Neural cell (in vitro differentiated cells): ENCODE data around the gene FRK. TPM values are rescaled to one million over a fixed set of nuclear protein-coding genes. Genes with fewer than 3 reads are reported as not detected.

ENCODE experiments used
- H2AFZ ChIP-seq: fragments of 200-600, 300-800 bp; sonication (generic), shearing (Covaris generic); 2 replicates; pipeline ENCODE4 v1.6.0; 2014; ENCODE audit warnings: low read depth, mild to moderate bottlenecking, antibody characterized with exemption, low read length, moderate library complexity
- H3F3A ChIP-seq: fragments of 200-600 bp; shearing (Covaris generic); 2 replicates; pipeline ENCODE4 v1.6.1; 2016; ENCODE audit warnings: mild to moderate bottlenecking, moderate library complexity, mixed read lengths, antibody characterized with exemption, low read length; ENCODE audit not compliant: insufficient read depth, poor library complexity, severe bottlenecking
- H3K27ac ChIP-seq: fragments of 200-600, 300-800 bp; sonication (generic), shearing (Covaris generic); 2 replicates; pipeline ENCODE4 v1.5.1; 2014; ENCODE audit warnings: mild to moderate bottlenecking, low read length, moderate library complexity
- H3K27me3 ChIP-seq: fragments of 300-800, 200-600 bp; sonication (generic), shearing (Covaris generic); 2 replicates; pipeline ENCODE4 v1.6.0; 2014; ENCODE audit warnings: mild to moderate bottlenecking, low read depth, low read length, moderate library complexity; ENCODE audit not compliant: insufficient read depth
- H3K36me3 ChIP-seq: fragments of 300-800, 200-600 bp; sonication (generic), shearing (Covaris generic); 2 replicates; pipeline ENCODE4 v1.5.1; 2014; ENCODE audit warnings: mild to moderate bottlenecking, antibody characterized with exemption, low read length, moderate library complexity; ENCODE audit not compliant: insufficient read depth
- H3K4me2 ChIP-seq: fragments of 300-800, 200-600 bp; sonication (generic), shearing (Covaris generic); 2 replicates; pipeline ENCODE4 v1.6.0; 2014; ENCODE audit warnings: mild to moderate bottlenecking, low read length
- H3K4me3 ChIP-seq: fragments of 300-800, 200-600 bp; sonication (generic), shearing (Covaris generic); 2 replicates; pipeline ENCODE4 v1.5.1; 2014; ENCODE audit warnings: mild to moderate bottlenecking, low read length, moderate library complexity
- H3K79me2 ChIP-seq: fragments of 200-600 bp; shearing (Covaris generic); replicated peaks from 2 replicates; pipeline ENCODE4 v1.6.0; 2014; ENCODE audit warnings: mild to moderate bottlenecking, low read length, moderate library complexity; ENCODE audit not compliant: insufficient read depth
- H3K9ac ChIP-seq: fragments of 300-800, 200-600 bp; sonication (generic), shearing (Covaris generic); 2 replicates; pipeline ENCODE4 v1.6.1; 2016; ENCODE audit warnings: mild to moderate bottlenecking, low read length, mixed read lengths
- H3K9me2 ChIP-seq: fragments of 200-600 bp; shearing (Covaris generic); 2 replicates; pipeline ENCODE4 v1.6.1; 2016; ENCODE audit warnings: mild to moderate bottlenecking, low read length, mixed read lengths; ENCODE audit not compliant: insufficient read depth
- H3K9me3 ChIP-seq: fragments of 200-600, 300-800 bp; sonication (generic), shearing (Covaris generic); 2 replicates; pipeline ENCODE4 v1.6.1; 2016; ENCODE audit warnings: mild to moderate bottlenecking, mixed run types, low read length, moderate library complexity, mixed read lengths
- H4K20me1 ChIP-seq: fragments of 200-600 bp; shearing (Covaris generic); 2 replicates; pipeline ENCODE4 v1.6.1; 2016; ENCODE audit warnings: mild to moderate bottlenecking, mixed run types; ENCODE audit not compliant: insufficient read depth
- EP300 ChIP-seq: fragments of 450-650 bp; conservative IDR thresholded peaks from 2 replicates; pipeline ENCODE4 v1.6.1; 2014; ENCODE audit warnings: antibody characterized with exemption, mild to moderate bottlenecking, moderate library complexity; ENCODE audit not compliant: poor library complexity, severe bottlenecking
- EZH2 ChIP-seq: fragments of 200-600, 300-800 bp; shearing (Covaris generic), sonication (generic); IDR thresholded peaks from 2 replicates; pipeline ENCODE4 v1.6.1; 2014; ENCODE audit warnings: antibody characterized with exemption, low read length, borderline replicate concordance, mild to moderate bottlenecking; ENCODE audit not compliant: insufficient read depth, poor library complexity, severe bottlenecking
- MXI1 ChIP-seq: fragments of 450-650 bp; conservative IDR thresholded peaks from 2 replicates; pipeline ENCODE4 v1.6.1; 2014; ENCODE audit warnings: antibody characterized with exemption, mild to moderate bottlenecking; ENCODE audit not compliant: poor library complexity, severe bottlenecking
- POLR2AphosphoS5 ChIP-seq: IDR thresholded peaks from 2 replicates; pipeline ENCODE4 v1.6.1; 2012
- RAD21 ChIP-seq: fragments of 450-650 bp; conservative IDR thresholded peaks from 2 replicates; pipeline ENCODE4 v1.6.1; 2014; ENCODE audit warnings: antibody characterized with exemption, mild to moderate bottlenecking, moderate library complexity
- SMC3 ChIP-seq: fragments of 450-650 bp; conservative IDR thresholded peaks from 2 replicates; pipeline ENCODE4 v1.6.1; 2014; ENCODE audit warnings: antibody characterized with exemption, mild to moderate bottlenecking, moderate library complexity; ENCODE audit not compliant: poor library complexity
- TAF1 ChIP-seq: IDR thresholded peaks from 2 replicates; pipeline ENCODE4 v1.6.1; 2012; ENCODE audit warnings: low read depth
- polyA plus RNA-seq: library from polyadenylated mRNA; depleted of rRNA; stranded (reverse); fragments of >200 nt; gene quantifications from 2 replicates; pipeline ENCODE4 v1.2.3, GENCODE V29; 2014
- TF ChIP-seq, protein P1 (sequence below): IDR thresholded peaks from 2 replicates; pipeline ENCODE4 v1.6.1; 2012; ENCODE audit warnings: borderline replicate concordance
- TF ChIP-seq, protein P2 (sequence below): fragments of 450-650 bp; IDR thresholded peaks from 2 replicates; pipeline ENCODE4 v1.5.1; 2014; ENCODE audit warnings: antibody characterized with exemption, mild to moderate bottlenecking, moderate library complexity; ENCODE audit not compliant: poor library complexity, severe bottlenecking

The FRK gene
- polyA plus RNA-seq, 1 donor from 2014 or later: not detected

DNA sequence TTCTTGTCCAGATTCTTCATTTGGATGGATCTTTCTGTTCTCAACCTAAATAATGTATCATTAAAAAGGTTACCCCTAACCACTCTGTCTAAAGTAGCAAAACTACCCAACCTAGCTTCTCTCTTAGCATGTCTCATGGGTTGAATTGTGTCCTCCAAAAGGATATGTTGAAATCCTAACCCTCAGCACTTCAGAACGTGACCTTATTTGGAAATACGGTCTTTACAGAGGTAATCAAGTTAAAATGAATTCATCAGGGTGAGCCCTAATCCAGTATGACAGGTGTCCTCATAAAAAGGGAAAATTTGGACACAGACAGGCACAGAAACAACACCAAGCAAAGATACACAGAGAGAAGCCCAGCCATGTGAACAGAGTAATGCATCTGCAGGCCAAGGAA, 6.1 kb upstream of the FRK start:
- H3F3A ChIP-seq: no peaks in the 10 kb centered on the region
- TF ChIP-seq TAF1 (no peak), SMC3 (no peak), POLR2AphosphoS5 (no peak), RAD21 (no peak), EZH2 (no peak), EP300 (no peak), MXI1 (no peak)
- TF ChIP-seq, protein P1, sequence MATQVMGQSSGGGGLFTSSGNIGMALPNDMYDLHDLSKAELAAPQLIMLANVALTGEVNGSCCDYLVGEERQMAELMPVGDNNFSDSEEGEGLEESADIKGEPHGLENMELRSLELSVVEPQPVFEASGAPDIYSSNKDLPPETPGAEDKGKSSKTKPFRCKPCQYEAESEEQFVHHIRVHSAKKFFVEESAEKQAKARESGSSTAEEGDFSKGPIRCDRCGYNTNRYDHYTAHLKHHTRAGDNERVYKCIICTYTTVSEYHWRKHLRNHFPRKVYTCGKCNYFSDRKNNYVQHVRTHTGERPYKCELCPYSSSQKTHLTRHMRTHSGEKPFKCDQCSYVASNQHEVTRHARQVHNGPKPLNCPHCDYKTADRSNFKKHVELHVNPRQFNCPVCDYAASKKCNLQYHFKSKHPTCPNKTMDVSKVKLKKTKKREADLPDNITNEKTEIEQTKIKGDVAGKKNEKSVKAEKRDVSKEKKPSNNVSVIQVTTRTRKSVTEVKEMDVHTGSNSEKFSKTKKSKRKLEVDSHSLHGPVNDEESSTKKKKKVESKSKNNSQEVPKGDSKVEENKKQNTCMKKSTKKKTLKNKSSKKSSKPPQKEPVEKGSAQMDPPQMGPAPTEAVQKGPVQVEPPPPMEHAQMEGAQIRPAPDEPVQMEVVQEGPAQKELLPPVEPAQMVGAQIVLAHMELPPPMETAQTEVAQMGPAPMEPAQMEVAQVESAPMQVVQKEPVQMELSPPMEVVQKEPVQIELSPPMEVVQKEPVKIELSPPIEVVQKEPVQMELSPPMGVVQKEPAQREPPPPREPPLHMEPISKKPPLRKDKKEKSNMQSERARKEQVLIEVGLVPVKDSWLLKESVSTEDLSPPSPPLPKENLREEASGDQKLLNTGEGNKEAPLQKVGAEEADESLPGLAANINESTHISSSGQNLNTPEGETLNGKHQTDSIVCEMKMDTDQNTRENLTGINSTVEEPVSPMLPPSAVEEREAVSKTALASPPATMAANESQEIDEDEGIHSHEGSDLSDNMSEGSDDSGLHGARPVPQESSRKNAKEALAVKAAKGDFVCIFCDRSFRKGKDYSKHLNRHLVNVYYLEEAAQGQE: no peak
- TF ChIP-seq, protein P2, sequence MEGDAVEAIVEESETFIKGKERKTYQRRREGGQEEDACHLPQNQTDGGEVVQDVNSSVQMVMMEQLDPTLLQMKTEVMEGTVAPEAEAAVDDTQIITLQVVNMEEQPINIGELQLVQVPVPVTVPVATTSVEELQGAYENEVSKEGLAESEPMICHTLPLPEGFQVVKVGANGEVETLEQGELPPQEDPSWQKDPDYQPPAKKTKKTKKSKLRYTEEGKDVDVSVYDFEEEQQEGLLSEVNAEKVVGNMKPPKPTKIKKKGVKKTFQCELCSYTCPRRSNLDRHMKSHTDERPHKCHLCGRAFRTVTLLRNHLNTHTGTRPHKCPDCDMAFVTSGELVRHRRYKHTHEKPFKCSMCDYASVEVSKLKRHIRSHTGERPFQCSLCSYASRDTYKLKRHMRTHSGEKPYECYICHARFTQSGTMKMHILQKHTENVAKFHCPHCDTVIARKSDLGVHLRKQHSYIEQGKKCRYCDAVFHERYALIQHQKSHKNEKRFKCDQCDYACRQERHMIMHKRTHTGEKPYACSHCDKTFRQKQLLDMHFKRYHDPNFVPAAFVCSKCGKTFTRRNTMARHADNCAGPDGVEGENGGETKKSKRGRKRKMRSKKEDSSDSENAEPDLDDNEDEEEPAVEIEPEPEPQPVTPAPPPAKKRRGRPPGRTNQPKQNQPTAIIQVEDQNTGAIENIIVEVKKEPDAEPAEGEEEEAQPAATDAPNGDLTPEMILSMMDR: no peak
- H3K27ac ChIP-seq: no peak overlapping the region
- H3K4me3 ChIP-seq: no peak overlapping the region
- H3K27me3 ChIP-seq: no peaks in the 10 kb centered on the region
- no peaks in the 10 kb centered on the region for H3K9me3 ChIP-seq
- no peak overlapping the region for H3K9ac ChIP-seq
- no peaks in the 10 kb centered on the region for H3K79me2 ChIP-seq
- no peaks in the 10 kb centered on the region for H3K36me3 ChIP-seq
- H3K9me2 ChIP-seq: no peaks in the 10 kb centered on the region
- no peaks in the 10 kb centered on the region for H4K20me1 ChIP-seq
- no peak overlapping the region for H3K4me2 ChIP-seq
- no peak overlapping the region for H2AFZ ChIP-seq

DNA sequence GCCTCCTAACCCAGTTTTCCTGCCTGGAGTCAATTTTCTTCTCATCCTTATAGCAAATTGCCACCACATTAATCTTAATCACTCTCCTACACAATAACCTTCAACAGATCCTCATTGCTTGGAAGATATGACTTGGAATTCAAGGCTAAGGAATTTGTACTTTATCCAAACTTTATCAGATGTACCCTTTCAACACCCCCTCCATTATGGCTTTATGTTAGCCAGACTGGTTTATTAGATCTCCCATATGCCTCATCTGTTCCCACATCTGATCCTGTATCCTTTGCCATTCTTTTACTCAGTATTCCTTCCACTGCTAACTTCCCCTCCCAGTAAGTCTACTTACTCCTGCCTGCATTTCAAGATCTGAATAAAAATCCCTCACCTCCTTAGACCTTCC, 4.0 kb upstream of the FRK start:
- no peaks in the 10 kb centered on the region for H3K27me3 ChIP-seq
- no peak overlapping the region for H3K9ac ChIP-seq
- no peaks in the 10 kb centered on the region for H3K79me2 ChIP-seq
- H3K36me3 ChIP-seq: no peaks in the 10 kb centered on the region
- H3K27ac ChIP-seq: no peak overlapping the region
- no peak overlapping the region for H2AFZ ChIP-seq
- H3K9me2 ChIP-seq: no peaks in the 10 kb centered on the region
- TF ChIP-seq POLR2AphosphoS5 (no peak), EP300 (no peak), MXI1 (no peak), EZH2 (no peak), RAD21 (no peak), TAF1 (no peak), SMC3 (no peak)
- TF ChIP-seq, protein P2: no peak
- TF ChIP-seq, protein P1: no peak
- H3K9me3 ChIP-seq: no peaks in the 10 kb centered on the region
- H3F3A ChIP-seq: no peaks in the 10 kb centered on the region
- no peak overlapping the region for H3K4me3 ChIP-seq
- no peaks in the 10 kb centered on the region for H4K20me1 ChIP-seq
- no peak overlapping the region for H3K4me2 ChIP-seq
